ENCODE measurements around the gene SOX13.
"Not testable (repeated sequence)": the region's sequence is repeated elsewhere in the genome, so short reads cannot be mapped to it uniquely, and the experiment has no call there.

SOX13 gene

GRCh38 chr1:204087893-204088528 is 15.1 kb downstream of the SOX13 start:
- no peak for DNase-seq

- DNase-seq: no peak
Measured at GRCh38 chr1:204088596-204088995, 15.7 kb downstream of the SOX13 start.

- DNase-seq: peak; percentile 54
Measured at GRCh38 chr1:204089044-204089751, 16.3 kb downstream of the SOX13 start.

GRCh38 chr1:204090132-204090531 is 17.2 kb downstream of the SOX13 start:
- not testable (repeated sequence) for DNase-seq

- no peak for DNase-seq
Measured at GRCh38 chr1:204091066-204091465, 18.2 kb downstream of the SOX13 start.

- no peak for DNase-seq
Measured at GRCh38 chr1:204091787-204092312, 18.9 kb downstream of the SOX13 start.

- DNase-seq: no peak
Measured at GRCh38 chr1:204092632-204093420, 19.9 kb downstream of the SOX13 start.

GRCh38 chr1:204093421-204093717 is 20.5 kb downstream of the SOX13 start:
- DNase-seq: no peak

- no peak for DNase-seq
Measured at GRCh38 chr1:204093781-204094180, 20.9 kb downstream of the SOX13 start.

- no peak for DNase-seq
Measured at GRCh38 chr1:204094313-204094729, 21.4 kb downstream of the SOX13 start.

- no peak for DNase-seq
Measured at GRCh38 chr1:204094856-204095634, 22.1 kb downstream of the SOX13 start.

GRCh38 chr1:204096931-204097330 is 24.0 kb downstream of the SOX13 start:
- DNase-seq: no peak

GRCh38 chr1:204098683-204099082 is 25.8 kb downstream of the SOX13 start:
- DNase-seq: no peak

GRCh38 chr1:204099754-204100153 is 26.8 kb downstream of the SOX13 start:
- not testable (repeated sequence) for DNase-seq

- no peak for DNase-seq
Measured at GRCh38 chr1:204102029-204102611, 29.2 kb downstream of the SOX13 start.

- DNase-seq: no peak
Measured at GRCh38 chr1:204102739-204103430, 30.0 kb downstream of the SOX13 start.

GRCh38 chr1:204103431-204103741 is 30.5 kb downstream of the SOX13 start:
- no peak for DNase-seq

GRCh38 chr1:204104331-204105130 is 31.6 kb downstream of the SOX13 start:
- DNase-seq: no peak

- DNase-seq: no peak
Measured at GRCh38 chr1:204105131-204105515, 32.2 kb downstream of the SOX13 start.

- no peak for DNase-seq
Measured at GRCh38 chr1:204106825-204107224, 33.9 kb downstream of the SOX13 start.

- no peak for DNase-seq
Measured at GRCh38 chr1:204107892-204108291, 35.0 kb downstream of the SOX13 start.

Measured in left hindlimb (tissue), 1 donor.